NCI-H1105 treated with DMSO at 0.1 percent for 48 hours (cell line): ENCODE results near the gene DHRS3.

ENCODE experiments used
- DNase-seq: peaks from one replicate; lab custom pipeline; 2025; lab: John Stamatoyannopoulos, UW

DHRS3 gene

DNA sequence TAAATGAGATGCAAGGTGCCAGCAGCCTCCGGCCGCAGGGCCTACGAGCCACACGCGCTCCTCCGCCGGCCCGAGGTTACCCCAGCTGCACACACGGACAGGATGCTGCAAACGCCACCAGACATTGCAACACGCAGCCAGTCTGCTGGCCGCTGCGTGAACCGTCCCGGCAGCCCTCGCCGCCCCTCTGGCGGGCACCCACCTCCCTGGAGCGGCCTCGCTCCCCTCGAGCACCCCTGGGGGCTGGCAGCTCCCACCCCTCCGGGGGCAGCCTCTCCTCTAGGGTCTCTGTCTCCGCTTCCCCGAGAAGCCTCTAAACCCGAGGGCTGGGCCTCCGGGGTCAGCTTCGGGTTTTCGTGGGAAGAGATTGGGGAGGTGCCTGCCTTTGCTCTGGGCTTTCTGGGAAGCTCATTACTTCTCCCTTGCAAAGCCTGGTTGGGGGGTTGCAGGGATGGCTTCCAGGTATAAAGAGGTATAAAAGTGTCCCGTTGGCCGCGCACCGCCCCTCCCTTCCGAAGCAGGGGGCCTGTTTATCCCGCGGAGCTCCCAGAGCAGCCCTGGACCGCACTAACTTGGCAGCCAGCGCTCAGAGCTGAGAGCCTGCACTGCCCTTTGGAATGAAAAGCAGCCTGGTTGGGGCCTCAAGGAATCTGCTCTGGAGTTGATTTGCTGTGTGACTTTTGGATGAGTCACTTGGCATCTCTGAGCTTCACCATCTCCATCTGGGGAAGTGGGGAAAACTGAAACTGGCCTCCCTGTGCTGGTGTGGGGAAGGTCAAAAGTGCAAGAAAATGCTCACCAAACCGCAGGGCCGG, 21.8 kb downstream of the DHRS3 start:
- DNase-seq: no peak

DNA sequence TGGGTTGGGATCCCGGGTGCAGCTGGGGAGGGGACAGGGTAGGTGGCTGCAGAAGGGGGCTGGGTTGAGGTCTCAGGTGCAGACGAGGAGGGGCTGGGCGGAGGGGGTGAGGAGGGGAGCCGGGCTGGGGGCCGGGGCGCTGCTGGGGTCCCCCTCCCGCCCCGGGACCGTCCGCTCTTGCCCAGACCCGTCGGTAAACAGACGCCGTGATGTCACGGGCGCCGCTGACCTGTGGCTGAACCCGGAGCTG, 22.3 kb downstream of the DHRS3 start:
- DNase-seq: no peak

DNA sequence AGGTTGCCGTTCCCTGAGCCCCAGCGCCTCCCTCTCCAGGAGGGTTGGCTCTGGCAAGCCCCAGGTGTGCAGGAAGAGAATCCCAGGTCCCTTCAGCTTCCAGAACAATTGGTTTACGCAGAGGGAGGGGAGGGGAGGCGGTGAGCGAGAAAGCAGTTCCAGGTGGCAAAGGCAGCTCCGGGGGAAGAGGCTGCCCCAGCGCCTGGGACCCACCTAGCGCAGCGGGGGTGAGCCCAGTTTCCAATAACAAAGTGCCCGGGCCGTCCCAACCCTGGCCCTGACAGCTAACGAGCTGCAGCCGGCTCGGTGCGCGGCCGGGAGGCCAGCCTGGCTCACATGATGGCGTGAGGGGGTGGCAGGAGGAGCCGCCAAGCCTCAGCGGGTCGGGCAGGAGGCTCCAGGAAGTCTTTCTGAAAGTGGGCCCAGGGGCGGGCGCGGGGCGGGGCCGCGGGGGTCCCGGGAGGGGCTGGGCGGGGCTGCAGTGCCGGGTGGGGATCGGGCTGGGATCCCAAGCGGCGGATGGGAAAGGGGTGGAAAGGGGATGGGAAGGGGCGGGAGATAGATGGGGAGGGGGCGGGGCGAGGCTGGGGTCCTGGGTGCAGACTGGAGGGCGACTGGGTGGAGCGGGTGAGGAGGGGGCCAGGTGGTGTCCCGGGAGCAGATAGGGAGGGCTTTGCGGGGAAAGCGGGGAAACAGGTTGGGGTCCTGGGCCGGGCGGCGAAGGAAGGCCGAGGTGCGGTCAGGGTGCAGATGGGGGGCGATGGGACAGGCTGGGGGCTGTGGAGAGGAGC, 22.8 kb downstream of the DHRS3 start:
- no peak for DNase-seq

DNA sequence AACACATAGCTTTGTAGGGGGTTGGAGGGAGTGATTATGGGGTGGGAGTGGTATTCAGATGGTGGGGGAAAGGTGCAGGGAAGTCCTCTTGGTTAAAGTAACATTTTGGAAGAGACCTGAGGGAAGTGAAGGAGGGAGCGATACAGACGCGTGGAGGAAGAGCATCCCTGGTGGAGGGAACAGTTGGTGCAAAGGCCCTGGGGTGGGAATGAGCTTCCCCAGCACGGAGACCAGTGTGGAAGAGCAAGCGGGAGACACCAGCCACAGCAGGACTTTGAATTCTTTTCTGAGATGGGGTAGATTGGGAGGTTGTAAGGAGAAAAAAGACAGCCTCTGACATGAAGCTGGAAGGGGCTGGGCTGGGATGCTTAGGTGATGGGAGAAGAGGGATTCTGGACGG, 23.5 kb downstream of the DHRS3 start:
- no peak for DNase-seq

DNA sequence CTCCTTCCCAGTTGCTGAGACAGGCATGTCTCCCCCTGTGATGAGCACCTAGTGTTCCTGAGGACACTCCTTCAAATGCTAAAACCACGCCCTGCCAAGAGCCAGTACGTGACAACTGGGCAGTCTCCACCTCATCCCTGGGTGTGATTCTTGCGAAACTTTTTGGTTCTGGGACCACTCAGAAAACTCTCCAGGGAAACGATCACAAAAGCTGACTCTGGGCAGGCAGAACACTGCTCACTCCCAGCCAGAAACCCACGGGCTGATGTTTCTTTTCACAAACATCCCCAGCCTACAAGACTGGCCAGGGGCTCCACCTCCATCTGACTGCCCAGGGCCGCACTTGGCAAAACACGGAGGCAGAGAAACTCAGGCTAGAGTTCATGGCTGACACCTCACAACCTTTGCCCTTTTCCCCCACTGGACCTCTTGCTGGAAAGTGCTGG, 24.4 kb downstream of the DHRS3 start:
- DNase-seq: no peak

DNA sequence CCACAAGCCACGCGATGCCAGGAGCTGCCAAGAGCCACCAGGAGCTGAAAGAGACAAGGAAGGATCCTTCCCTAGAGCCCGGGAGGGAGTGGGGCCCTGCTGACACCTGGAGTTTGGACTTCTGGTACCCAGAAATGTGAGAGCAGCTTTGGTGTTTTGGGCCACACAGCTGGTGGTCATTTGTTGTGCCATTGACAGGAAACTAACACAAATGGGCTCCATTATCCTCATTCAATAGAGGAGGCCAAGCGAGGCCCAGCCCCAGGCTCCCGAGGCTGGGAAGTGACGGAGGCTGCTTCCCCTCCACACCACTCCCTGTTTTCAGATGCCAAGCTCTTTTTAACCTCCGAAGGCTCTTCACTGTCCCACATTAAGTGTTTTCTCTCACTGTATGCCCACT, 25.5 kb downstream of the DHRS3 start:
- no peak for DNase-seq

DNA sequence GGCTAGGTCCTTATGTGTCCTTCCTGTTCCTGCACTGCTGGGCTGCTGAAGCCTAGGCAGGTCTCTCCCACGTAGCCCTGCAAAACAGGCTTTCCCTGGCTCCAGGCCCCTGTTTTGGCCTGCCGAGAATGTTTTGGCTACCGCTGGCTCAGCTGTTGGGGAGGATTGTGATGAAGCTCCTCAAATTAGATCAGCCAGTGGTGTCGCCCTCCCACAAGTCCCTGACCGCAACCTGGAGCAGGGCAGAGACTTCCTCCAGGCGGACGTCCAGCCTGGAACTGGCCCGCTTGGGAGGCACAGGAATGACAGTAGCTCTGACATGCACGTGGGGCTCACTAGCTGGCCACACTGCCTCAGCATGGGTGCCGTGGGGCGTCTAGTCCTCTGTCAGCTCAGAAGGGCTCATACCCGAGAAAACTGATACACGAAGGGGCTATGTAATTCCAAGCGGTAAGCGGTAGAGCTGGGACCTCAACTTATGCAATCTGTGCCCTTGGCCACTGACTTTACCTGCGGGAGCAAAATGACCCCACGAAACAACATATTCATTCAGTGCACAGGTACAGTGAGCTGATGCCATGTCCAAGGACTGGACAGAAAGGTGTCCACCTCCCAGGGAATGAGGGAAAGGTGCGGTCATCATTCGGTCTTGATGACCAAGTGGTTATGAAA, 26.6 kb downstream of the DHRS3 start:
- DNase-seq: no peak

DNA sequence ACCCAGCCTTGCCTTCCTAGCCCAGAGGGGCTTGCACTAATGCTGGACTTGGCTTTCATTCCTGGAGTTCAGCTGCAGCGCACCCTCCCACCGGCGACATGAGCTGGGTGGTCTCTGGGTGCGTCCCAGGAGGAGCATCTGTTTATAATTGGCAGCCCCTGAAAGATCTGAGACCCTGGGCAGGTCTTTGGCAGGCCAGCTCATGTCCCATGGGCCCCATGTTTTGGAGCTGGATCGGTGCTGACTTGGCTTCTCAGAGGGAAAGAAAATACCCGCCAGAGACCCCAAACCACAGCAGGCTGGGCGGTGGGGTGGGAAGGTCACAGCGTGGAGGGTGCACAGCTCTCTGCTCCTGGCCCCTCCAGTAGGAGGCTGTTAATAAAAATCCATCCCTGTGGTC, 29.3 kb downstream of the DHRS3 start:
- no peak for DNase-seq

DNA sequence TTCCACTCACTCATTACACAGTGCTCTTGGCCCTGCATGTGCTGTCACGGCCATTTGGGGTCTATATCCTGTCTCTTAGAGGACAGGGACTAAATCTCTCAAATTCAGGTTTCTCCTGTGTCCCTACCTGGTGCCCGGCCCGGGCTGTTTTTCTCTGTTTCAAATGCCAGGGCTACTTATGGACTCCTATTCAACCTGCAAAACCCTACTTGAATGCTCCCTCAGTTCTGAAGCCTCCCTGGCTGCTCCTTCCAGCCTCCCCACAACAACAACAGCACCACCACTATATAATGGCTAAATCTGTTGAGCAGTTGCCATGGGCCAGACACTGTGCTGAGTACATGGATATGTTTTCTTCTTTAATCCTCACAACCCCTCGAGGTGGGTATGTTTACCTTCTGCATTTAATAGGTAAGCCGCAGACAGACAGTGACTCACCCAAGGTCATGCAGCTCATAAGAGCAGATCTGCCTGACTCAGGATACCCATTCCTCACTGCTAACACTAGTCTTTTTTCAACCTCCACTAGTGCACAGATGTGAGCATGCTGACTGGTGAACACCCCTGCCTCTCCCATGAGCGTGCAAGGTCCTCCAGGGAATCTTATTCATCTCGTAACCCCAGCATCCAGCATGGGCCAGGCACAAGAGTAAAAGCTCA, 29.9 kb downstream of the DHRS3 start:
- no peak for DNase-seq

DNA sequence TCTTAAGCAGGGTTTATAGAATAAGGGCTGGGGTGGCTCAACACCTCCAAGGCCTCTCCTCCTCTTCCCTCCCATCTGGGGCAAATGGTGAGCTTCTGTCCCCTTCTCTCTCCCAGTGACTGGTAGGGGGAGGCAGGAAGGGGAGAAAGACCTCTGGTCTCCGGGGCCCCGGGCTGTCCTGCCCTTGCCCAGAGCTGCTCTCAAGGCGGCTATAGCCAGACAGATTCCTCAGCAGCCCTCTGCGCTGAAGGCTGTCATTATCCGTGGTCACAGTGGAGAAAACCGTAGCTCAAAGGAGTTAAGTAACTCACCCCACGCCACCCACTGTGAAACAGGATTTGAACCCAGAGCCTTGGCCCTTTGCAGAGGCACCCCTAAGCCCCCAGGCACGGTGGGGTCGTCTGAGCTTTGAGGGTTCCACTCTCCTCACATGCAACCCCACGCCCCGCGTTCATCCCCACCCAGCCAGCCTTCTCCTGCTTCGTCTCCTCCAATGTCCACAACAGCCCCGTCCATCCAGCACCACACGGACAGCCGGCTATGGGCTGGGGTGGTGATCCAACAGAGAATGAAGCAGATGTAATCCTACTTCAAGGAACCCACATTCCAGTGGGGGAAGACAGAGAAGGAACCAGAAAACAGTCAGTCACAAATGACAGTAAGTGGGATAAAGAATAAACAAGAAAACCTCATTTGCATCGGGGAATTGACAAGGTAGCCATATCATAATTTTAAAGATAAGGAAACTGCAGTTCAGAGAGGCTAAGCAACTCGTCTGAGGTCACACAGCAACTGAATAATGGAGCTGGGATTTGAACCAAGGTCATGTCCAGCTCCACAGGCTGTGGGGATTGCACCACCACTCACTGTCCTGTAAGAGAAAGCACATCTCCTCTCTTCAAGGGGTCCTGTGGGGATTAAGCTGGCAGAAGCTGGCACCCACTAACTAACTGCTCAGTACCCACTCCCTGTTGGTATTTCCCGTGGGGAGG, 31.8 kb downstream of the DHRS3 start:
- DNase-seq: no peak

DNA sequence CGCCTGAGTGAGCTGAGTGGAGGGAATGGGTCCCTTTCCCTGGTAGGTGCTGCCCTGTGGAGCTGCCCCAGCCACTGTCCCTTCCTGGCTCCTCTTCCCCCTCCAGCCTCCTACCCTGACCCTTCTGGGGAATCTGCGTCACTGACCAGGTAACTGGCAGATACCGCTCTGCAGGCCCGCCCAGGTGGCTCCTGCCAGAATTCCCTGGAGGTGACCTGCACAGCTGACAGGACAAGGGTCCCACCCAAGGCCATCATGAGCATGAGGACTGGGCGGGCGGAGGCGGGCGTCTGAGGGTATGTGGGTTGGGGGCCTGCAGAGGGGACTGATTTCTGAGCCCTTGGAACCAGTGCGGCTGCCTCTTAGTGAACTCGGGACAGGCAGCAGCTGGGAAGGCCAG, 32.5 kb downstream of the DHRS3 start:
- DNase-seq: no peak

DNA sequence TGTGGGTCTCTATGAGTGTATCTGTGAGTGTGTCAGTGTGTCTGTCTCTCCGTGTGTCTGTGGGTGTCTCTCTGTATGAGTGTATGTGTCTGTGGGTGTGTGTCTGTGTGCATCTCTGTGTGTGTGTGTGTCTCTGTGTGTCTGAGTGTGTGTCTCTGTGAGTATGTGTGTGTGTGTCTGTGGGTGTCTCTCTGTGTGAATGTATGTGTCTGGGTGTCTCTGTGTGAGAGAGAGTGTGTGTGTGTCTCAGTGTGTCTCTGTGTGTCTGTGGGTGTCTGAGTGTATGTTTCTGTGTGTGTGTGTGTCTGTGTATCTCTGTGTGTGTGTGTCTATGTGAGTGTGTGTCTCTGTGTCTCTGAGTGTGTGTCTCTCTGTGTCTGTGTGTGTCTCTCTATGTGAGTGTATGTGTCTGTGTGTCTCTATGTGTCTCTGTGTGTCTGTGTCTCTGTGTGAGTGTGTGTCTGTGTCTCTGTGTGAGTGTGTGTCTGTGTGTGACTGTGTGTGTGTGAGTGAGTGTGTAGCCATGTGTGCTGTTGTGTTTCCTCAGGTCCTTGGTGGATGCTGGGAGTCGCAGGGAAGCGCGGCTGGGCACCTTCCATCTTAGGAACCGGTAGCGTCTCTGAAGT, 33.0 kb downstream of the DHRS3 start:
- DNase-seq: no peak

DNA sequence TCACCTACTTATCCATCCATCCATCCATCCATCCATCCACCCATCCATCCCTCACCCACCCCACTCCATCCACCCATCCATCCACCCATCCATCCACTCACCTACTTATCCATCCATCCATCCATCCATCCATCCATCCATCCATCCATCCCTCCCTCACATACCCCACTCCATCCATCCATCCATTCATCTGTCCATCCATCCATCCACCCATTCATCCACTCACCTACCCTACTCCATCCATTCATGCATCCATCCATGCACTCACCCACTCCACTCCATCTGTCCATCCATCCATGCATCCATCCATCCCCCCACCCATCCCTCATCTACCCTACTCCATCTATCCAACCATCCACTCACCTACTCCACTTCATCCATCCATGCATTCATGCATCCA, 34.5 kb downstream of the DHRS3 start:
- no peak for DNase-seq

DNA sequence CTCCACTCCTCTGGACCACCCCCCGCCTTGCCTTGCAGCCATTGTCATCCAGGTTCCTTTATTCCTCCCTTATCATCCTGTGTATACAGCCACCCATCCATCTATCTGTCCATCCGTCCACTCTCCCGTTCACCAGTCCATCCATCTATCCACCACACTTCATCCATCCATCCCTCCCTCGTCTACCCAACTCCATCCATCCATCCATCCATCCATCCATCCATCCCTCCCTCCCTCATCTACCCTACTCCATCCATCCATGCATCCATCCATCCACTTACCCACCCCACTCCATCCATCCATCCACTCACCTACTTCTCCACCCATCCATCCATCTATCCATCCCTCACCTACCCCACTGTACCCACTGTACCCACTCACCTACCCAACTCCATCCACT, 35.4 kb downstream of the DHRS3 start:
- no peak for DNase-seq

DNA sequence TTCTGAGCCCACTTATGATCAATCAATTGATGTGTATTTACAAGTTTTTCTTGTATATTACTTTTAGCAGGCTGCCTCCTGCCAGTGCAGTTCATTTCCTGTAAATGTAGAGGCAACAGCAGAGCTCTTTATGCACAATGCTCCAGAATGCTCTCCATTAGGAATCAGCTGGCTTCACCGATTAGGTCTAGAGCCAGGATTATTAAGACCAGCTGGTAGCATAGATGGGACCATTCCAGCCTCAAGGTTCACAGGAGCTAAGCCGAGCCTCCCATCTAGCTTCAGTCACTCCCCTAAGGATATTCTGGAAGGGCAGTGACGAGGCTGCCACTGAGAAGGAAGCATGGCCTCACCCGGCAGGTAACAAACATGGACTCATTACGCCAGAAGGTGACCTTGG, 36.8 kb downstream of the DHRS3 start:
- no peak for DNase-seq

DNA sequence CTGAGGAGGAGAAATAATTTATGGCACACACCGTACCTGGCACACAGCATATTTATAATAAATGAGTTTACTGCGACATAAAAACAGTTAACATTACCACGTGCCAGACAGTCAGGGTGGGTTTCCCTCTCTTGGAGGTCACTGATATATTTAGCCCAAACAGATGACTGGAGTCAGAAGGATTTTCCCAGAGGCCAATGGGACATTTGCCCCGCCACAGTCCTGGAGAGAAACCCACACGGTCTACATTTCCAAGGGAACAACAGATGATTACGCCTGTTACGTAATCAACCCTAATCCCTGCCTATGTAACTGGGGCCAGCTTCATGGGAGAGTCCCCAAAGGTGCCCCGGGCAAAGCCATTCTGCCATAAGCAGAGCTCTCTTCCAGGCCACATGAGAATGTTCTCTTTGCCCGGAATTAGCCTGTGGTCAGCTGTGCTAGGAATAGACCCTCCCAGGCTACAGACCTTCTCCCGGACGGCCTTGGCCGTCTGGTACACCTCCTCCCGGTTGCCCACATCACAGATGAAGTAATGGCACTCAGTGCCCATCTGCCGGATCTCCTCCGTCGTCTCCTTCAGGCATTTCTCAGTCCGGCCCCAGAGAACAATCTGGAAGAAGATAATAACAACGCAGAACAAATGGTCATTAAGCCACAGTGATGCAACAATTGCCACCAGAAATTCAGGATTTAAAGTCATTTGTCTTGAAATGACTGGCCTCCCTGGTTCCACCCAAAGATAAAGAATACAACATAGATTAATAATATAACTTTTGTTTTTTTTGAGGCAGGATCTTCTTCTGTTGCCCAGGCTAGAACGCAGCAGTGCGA, 37.7 kb downstream of the DHRS3 start:
- DNase-seq: no peak

DNA sequence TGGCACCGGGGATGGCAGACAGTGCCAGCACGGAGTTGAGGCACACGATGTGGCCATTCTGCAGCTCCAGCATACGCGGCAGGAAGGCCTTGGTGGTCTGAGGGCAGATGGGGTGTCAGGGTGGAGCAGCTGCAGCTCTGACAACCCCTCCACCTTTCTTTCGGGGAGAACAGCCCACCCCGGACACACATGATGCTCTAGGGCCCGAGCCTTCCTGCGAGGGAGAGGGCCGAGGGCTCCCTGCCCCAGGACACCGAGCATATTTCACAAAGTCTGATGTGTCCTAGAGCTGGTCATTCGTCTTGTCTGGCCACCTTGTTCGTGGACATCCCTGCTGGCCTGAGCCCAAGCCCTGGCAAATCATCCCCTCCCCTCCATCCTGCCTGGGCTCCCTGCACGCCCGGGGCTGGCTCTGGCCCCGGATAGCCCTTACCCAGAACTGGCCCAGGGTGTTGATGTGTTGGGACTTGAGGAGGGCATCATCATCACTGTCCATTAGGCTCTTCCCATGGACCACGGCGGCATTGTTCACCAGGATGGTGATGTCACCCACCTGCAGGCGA, 39.1 kb downstream of the DHRS3 start:
- no peak for DNase-seq

DNA sequence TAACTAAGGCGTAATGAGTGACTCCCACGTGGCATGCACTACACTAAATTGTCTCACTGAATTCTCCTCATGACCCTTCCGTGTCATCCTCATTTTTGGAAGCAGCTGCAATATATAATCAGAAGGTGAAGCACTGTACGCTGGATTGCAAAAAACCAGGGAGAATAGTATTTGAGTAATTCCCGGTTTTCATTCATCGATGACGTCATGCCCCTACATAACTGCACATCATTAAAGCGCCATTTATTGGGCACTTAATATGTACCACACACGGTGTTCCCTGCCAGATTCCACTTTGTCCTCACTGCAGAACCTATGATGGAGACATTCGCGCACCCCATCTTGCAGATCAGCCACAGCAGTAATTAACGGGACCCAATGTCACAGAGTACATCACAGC, 41.0 kb downstream of the DHRS3 start:
- DNase-seq: no peak

DNA sequence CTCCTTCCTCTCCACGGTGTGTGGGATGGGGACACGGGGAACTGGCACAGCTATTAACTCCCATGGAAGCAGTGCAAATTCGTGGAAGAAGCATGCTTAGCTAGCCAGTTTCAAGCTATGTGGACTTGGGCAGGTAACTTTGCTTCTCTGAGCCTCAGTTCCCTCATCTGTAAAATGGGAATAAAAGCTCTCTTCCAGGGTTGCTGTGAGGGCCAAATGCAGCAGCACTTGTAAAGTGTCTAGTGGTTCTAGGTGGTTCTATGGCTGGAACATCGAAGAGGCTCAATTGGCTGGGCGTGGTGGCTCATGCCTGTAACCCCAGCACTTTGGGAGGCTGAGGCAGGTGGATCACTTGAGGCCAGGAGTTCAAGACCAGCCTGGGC, 43.3 kb downstream of the DHRS3 start:
- DNase-seq: no peak
